NCI-H1694 (cell line): ENCODE measurements around the gene TOM1L1.
A peak's percentile ranks its signal among the peaks of the same experiment; 100 is the strongest.

Experiments used
- DNase-seq: peaks from one replicate; lab custom pipeline; 2025; lab: John Stamatoyannopoulos, UW

TOM1L1 gene

DNA sequence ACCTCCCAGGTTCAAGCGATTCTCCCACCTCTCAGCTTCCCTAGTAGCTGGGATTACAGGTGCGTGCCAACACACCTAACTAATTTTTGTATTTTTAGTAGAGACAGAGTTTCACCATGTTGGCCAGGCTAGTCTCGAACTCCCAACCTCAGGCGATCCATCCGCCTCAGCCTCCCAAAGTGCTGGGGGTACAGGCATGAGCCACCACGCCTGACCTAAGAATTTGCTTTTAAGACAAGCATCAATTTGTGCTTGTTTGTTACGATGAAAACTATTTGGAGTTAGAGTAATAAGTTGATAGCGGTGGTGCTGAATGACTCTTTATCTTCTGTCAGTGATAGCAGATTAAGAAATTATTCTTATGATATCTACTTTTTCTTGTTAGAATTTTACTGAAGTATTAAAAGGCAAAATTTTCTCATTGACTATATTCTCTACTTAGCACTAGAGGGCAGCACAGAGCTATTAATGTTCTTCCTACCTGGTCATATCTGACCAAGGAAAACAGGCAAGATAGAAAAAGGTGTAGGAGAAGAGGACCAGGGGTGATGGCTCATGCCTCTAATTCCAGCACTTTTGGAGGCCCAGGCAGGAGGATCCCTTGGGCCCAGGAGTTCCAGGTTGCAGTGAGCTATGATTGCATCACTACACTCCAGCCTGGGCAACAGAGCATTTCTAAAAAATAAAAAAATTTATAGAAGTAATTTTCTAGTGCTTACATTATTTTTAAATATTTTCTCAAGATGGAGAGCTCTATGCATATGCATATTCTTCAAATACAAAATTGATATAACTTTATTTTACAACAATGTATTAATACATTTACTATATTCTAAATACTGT lies 92.4 kb downstream of the TOM1L1 start:
- peak; percentile 38 for DNase-seq

DNA sequence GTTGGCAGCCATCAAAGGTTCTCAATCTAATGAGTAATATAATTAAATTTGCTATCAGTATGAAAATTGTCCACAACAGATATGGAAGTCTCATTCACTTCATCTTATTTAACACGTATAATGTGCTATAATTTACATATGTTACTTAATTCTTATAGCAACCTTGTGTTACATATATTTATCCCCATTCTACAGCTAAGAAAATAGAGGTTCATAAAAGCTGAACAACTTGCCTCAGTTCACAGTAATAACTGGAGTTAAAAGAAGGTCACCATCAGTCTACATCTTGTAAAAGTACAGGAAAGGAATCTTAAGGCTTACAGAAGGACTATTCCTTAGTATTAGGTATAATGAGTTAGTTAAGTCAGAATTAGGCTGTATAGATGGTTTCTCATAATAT lies 95.8 kb downstream of the TOM1L1 start:
- DNase-seq, result no peak

DNA sequence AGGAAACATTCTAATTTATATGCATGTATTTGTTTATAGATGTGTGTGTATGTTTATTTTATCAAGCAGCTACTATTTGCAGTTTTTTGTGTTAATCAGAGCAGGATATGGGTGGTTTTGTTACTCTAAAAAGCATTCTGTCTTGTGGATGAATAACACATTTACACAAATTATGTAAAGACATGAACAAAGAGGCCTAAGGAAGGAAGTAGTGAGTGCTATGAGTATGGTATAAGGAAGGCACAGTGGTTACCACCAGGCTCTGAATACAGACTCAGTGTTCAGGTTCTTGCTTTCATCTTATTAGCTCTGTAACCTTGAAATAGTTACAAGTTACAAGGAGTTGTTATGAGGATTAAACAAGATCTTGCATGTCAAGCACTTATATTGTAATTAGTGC lies 101.8 kb downstream of the TOM1L1 start:
- no peak for DNase-seq

DNA sequence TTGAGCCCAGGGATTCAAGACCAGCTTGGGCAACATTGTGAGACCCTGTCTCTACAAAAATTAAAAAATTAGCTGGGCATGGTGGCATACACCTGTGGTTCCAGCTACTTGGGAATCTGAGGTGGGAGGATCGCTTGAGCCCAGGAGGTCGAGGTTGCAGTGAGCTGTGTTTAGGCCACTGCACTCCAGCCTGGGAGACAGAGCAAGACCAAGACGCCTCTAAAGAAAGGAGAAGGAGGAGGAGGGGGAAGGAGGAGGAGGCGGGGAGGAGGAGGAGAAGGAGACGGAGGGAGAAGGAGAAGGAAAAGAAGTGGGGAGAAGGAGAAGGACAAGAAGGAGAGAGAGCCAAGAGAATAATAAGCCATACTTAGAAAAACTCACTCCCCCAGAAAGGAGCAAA lies 103.8 kb downstream of the TOM1L1 start:
- no peak for DNase-seq

DNA sequence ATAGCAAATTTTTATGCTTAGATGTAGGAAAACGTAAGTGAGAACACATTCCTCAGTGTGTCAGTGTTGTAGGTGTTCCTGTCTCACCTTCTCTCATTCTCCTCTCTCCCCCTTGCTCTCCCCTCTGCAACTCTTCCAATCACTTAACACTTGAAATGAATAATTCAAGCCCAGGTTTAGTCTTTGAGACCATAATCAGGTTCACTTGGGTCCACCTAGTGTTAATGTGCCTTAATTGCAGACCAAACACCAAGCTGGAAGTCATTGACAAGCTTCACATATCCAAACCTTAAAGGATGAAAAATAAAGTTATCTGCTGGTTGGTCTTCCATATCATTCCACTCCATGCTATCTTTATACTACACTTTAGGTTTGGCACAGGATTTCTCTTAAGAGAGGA lies 104.9 kb downstream of the TOM1L1 start:
- peak; percentile 6 for DNase-seq
